ENCODE results near the gene DAND5. TPM values are rescaled to one million over a fixed set of nuclear protein-coding genes. Genes with fewer than 3 reads are reported as not detected.

Gene DAND5
- total RNA-seq, 1 donor from 2014 or later = 0.07 TPM

DNA sequence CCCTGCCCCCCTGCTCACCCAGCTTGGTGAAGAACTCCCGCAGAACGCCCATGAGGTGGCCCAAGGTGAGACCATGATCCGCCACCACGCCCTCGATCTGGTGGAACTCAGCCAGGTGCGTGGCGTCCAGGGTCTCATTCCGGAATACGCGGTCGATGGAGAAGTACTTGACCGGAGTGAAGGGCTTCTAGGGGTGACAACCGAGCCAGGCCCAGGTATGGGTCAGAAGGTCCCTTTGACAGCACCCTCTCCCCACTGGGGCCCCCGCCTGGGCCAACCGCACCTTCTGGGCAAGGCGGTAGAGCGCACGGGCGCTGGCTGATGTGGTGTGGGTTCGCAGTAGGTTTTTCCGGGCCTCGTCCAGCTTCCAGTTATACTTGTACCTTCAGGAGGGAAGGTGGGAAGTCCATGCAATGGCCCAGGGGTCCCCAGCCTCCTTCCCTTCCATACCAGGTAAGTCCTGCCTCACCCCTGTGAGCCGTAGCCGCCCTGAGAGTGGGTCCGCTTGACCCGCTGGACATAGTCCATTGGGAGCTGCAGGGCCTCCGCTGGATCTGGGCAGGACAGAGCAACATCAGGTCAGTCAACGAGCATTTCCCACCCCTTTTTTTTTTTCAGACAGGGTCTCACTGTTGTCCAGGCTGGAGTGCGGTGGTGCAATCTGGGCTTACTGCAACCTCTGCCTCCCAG, 44.6 kb upstream of the DAND5 start:
- H3K27me3 ChIP-seq = no peaks in the 10 kb centered on the region
- peaks cover 22% of the 10 kb centered on the region for H3K36me3 Mint-ChIP-seq
- H3F3A ChIP-seq (ENCODE audit: low read depth) = peaks cover 15% of the 10 kb centered on the region
- H3K4me2 ChIP-seq = no peak overlapping the region
- no peaks in the 10 kb centered on the region for H3K4me1 ChIP-seq
- H3K4me1 Mint-ChIP-seq = peaks cover 3% of the 10 kb centered on the region
- no peaks in the 10 kb centered on the region for H3K79me2 ChIP-seq (ENCODE audit: low read depth)
- H3K27me3 Mint-ChIP-seq (ENCODE audit: insufficient read depth, low read depth) = peaks cover 7% of the 10 kb centered on the region
- no peaks in the 10 kb centered on the region for H4K20me1 ChIP-seq (ENCODE audit: low read depth)
- H3K9ac ChIP-seq = no peak overlapping the region
- DNase-seq (ENCODE audit: low spot score) = no peak
- H3K9me3 Mint-ChIP-seq = no peaks in the 10 kb centered on the region
- no peak for TF ChIP-seq EZH2phosphoT487 (IDR thresholded peaks at IDR 0.05)
- TF ChIP-seq, protein P1, sequence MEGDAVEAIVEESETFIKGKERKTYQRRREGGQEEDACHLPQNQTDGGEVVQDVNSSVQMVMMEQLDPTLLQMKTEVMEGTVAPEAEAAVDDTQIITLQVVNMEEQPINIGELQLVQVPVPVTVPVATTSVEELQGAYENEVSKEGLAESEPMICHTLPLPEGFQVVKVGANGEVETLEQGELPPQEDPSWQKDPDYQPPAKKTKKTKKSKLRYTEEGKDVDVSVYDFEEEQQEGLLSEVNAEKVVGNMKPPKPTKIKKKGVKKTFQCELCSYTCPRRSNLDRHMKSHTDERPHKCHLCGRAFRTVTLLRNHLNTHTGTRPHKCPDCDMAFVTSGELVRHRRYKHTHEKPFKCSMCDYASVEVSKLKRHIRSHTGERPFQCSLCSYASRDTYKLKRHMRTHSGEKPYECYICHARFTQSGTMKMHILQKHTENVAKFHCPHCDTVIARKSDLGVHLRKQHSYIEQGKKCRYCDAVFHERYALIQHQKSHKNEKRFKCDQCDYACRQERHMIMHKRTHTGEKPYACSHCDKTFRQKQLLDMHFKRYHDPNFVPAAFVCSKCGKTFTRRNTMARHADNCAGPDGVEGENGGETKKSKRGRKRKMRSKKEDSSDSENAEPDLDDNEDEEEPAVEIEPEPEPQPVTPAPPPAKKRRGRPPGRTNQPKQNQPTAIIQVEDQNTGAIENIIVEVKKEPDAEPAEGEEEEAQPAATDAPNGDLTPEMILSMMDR (IDR thresholded peaks at IDR 0.05) = no peak
- TF ChIP-seq EZH2 (IDR thresholded peaks at IDR 0.05) = no peak
- no peak overlapping the region for H3K4me3 ChIP-seq
- H3K27ac Mint-ChIP-seq = no peak overlapping the region
- H3K9me3 ChIP-seq (ENCODE audit: low read depth) = no peaks in the 10 kb centered on the region
- H3K36me3 ChIP-seq = peaks cover 3% of the 10 kb centered on the region
- no peak overlapping the region for H3K4me3 Mint-ChIP-seq
- no peak overlapping the region for H3K27ac ChIP-seq
- no peak overlapping the region for H2AFZ ChIP-seq (replicated peaks)

DNA sequence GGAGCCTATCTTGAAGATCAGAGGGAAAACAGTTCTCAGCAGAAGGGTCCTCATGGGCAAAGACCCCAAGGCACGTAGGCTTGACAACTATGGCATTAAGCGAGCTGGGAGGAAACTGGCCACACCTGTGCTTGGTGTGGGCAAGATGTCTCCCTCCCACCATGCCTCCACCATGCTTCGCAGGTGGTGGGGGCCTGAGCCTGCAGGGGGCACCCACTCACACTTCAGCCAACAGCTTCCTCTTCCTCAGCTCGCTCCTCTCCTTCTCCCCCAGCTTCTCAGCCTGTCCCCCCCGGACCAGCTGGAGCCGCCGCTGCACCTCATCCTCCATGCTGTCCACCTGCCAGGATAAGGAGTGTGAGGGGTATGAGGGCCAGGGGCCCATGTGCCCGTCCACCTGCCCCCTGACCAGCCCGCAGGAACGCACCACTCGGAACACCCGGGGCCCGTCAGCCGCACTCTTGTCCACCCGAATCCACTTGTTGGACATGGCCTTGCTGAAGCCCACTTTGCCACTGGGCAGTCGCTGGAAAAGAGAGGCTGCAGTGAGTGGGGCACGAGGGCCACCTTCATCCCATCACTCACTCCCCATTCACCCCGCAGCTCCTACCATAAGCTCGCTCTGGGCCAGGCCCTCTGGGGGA, 39.3 kb upstream of the DAND5 start:
- Mint-ChIP-seq H3K27me3 (ENCODE audit: insufficient read depth, low read depth) (peaks cover 9% of the 10 kb centered on the region), H3K27ac (no peak overlapping the region), H3K9me3 (no peaks in the 10 kb centered on the region), H3K4me1 (peaks cover 16% of the 10 kb centered on the region), H3K4me3 (no peak overlapping the region), H3K36me3 (peaks cover 17% of the 10 kb centered on the region)
- Histone ChIP-seq H4K20me1 (ENCODE audit: low read depth) (peaks cover 10% of the 10 kb centered on the region), H3K27me3 (no peaks in the 10 kb centered on the region), H3K9ac (no peak overlapping the region), H3K36me3 (peaks cover 3% of the 10 kb centered on the region), H3F3A (ENCODE audit: low read depth) (no peaks in the 10 kb centered on the region), H2AFZ (replicated peaks) (no peak overlapping the region), H3K4me1 (peaks cover 6% of the 10 kb centered on the region), H3K27ac (no peak overlapping the region), H3K79me2 (ENCODE audit: low read depth) (peaks cover 29% of the 10 kb centered on the region), H3K9me3 (ENCODE audit: low read depth) (no peaks in the 10 kb centered on the region), H3K4me3 (no peak overlapping the region), H3K4me2 (no peak overlapping the region)
- no peak for DNase-seq (ENCODE audit: low spot score)
- TF ChIP-seq EZH2 (IDR thresholded peaks at IDR 0.05) (no peak), EZH2phosphoT487 (IDR thresholded peaks at IDR 0.05) (no peak)
- TF ChIP-seq, protein P1 (IDR thresholded peaks at IDR 0.05) = no peak

GRCh38 chr19:12932392-12933286, 36.7 kb upstream of the DAND5 start:
- H3K36me3 Mint-ChIP-seq = peaks cover 11% of the 10 kb centered on the region
- Histone ChIP-seq H2AFZ (replicated peaks) (no peak overlapping the region), H3K9me3 (ENCODE audit: low read depth) (no peaks in the 10 kb centered on the region), H3K9ac (peak overlapping the region; percentile 67), H3K4me3 (peak overlapping the region; percentile 64), H3K4me1 (peaks cover 12% of the 10 kb centered on the region), H4K20me1 (ENCODE audit: low read depth) (peaks cover 10% of the 10 kb centered on the region), H3F3A (ENCODE audit: low read depth) (peaks cover 15% of the 10 kb centered on the region), H3K79me2 (ENCODE audit: low read depth) (peaks cover 29% of the 10 kb centered on the region), H3K27me3 (no peaks in the 10 kb centered on the region), H3K27ac (no peak overlapping the region), H3K36me3 (no peaks in the 10 kb centered on the region), H3K4me2 (peak overlapping the region; percentile 87)
- H3K4me1 Mint-ChIP-seq = peaks cover 25% of the 10 kb centered on the region
- H3K4me3 Mint-ChIP-seq = peak overlapping the region; percentile 99
- no peaks in the 10 kb centered on the region for H3K9me3 Mint-ChIP-seq
- DNase-seq (ENCODE audit: low spot score) = no peak
- H3K27me3 Mint-ChIP-seq (ENCODE audit: insufficient read depth, low read depth) = peaks cover 11% of the 10 kb centered on the region
- TF ChIP-seq, protein P1 (IDR thresholded peaks at IDR 0.05) = no peak
- no peak for TF ChIP-seq EZH2 (IDR thresholded peaks at IDR 0.05)
- no peak for TF ChIP-seq EZH2phosphoT487 (IDR thresholded peaks at IDR 0.05)
- no peak overlapping the region for H3K27ac Mint-ChIP-seq
